ENCODE results near the gene C1D. TPM values are rescaled to one million over a fixed set of nuclear protein-coding genes. Genes with fewer than 3 reads are reported as not detected.

The C1D gene
- total RNA-seq, 1 donor from 2014 or later: not detected

DNA sequence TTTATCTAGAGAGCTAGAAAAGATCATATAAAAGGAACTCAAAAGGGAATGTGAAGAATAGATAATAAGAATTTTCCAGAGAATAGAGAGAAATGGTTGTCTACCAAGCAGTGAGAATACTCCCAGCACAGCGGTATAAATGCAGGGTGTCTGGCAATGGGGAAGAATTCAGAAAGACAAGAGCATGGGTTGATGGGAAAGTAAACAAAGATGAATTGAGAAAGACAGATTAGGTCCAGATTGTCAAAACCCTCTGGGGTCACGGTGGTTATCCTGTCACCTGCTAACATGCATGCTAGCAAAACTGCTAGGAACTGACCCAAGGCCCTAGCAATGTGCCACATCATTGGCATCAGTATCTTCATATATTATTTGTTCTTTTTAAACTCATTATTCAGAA lies 30.8 kb upstream of the C1D start:
- no peak for DNase-seq (ENCODE audit: low spot score in 2 of 2)
- H3K9me3 ChIP-seq: no peaks in the 10 kb centered on the region
- no peak overlapping the region for H3K27ac ChIP-seq
- no peaks in the 10 kb centered on the region for H3K4me1 ChIP-seq
- TF ChIP-seq, protein P1, sequence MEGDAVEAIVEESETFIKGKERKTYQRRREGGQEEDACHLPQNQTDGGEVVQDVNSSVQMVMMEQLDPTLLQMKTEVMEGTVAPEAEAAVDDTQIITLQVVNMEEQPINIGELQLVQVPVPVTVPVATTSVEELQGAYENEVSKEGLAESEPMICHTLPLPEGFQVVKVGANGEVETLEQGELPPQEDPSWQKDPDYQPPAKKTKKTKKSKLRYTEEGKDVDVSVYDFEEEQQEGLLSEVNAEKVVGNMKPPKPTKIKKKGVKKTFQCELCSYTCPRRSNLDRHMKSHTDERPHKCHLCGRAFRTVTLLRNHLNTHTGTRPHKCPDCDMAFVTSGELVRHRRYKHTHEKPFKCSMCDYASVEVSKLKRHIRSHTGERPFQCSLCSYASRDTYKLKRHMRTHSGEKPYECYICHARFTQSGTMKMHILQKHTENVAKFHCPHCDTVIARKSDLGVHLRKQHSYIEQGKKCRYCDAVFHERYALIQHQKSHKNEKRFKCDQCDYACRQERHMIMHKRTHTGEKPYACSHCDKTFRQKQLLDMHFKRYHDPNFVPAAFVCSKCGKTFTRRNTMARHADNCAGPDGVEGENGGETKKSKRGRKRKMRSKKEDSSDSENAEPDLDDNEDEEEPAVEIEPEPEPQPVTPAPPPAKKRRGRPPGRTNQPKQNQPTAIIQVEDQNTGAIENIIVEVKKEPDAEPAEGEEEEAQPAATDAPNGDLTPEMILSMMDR (IDR thresholded peaks at IDR 0.05): no peak
- H3K36me3 ChIP-seq: no peaks in the 10 kb centered on the region
- no peaks in the 10 kb centered on the region for H3K27me3 ChIP-seq
- intact Hi-C loops (cut with DNase I): no loop called here
- H3K4me3 ChIP-seq: no peak overlapping the region

DNA sequence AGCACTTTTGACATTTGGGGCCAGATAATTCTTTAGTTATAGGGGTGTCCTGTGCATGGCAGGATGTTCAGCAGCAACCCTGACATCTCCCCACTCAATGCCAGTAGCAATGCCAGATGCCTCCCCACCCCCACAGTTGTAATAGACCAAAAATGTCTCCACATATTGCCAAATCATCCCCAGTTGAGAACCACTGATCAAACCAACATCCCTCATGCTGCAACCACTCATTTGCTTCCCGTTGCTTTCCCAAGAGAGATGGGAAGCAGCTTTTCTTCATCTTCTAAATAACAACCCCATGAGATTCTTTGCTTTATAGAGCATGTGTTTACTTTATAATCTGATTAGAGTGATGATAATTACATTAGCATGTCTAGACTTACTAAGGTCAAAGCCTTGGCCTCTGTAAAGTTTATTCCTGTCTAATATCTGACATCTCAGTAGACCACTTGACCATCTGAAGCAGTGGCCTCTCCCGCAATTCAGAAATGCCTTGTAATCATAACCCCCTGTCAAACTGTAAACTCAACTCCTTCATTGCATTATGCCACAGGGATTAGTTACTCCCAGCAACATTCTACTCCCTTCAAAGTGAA lies 28.7 kb upstream of the C1D start:
- Histone ChIP-seq H3K4me1 (no peaks in the 10 kb centered on the region), H3K27ac (no peak overlapping the region), H3K4me3 (no peak overlapping the region), H3K9me3 (no peaks in the 10 kb centered on the region), H3K36me3 (no peaks in the 10 kb centered on the region), H3K27me3 (no peaks in the 10 kb centered on the region)
- TF ChIP-seq, protein P1 (IDR thresholded peaks at IDR 0.05): no peak
- intact Hi-C loops (cut with DNase I): no loop called here
- DNase-seq (ENCODE audit: low spot score in 2 of 2): no peak

DNA sequence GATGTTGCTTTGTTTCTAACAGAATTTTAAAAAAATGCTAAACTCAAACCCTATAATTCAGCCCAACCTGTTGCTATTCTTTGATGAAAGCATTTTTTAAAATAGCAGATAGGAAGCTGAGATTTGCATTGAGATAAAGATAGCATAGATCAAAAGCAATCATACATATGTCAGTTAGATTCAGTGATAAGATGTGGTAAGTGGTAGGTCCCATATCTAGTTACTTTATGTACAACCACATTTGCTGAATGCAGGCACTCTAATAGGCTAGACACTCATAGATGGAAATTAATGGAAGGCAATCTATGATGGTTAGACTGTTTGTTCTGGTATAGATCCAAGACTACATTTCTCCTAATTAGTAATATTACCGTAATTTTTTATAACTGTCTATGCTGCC lies 27.2 kb upstream of the C1D start:
- intact Hi-C loops (cut with DNase I): no loop called here
- Histone ChIP-seq H3K36me3 (no peaks in the 10 kb centered on the region), H3K9me3 (no peaks in the 10 kb centered on the region), H3K27me3 (no peaks in the 10 kb centered on the region), H3K4me1 (no peaks in the 10 kb centered on the region), H3K27ac (no peak overlapping the region), H3K4me3 (no peak overlapping the region)
- DNase-seq (ENCODE audit: low spot score in 2 of 2): no peak
- TF ChIP-seq, protein P1 (IDR thresholded peaks at IDR 0.05): no peak

DNA sequence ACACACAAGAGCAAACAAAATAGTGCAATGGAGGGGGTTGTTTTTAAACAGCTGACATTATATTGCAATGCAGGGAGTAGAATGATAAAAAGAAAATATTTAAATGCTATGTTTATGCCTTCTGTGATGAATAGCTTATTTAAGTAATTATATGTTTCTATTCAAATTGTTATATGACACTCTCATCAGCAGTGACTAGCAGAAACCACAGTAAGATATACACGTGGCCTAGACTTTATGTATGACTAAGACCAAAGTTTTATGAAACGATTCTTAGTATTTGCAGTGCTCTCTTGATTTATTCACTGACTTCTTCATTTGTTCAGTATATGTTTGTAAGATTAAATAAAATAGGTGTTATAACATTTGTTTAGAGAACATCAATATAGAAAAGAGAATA lies 26.1 kb upstream of the C1D start:
- Histone ChIP-seq H3K4me3 (no peak overlapping the region), H3K4me1 (no peaks in the 10 kb centered on the region), H3K27me3 (no peaks in the 10 kb centered on the region), H3K9me3 (no peaks in the 10 kb centered on the region), H3K36me3 (no peaks in the 10 kb centered on the region), H3K27ac (no peak overlapping the region)
- TF ChIP-seq, protein P1 (IDR thresholded peaks at IDR 0.05): no peak
- intact Hi-C loops (cut with DNase I): no loop called here
- DNase-seq (ENCODE audit: low spot score in 2 of 2): no peak

DNA sequence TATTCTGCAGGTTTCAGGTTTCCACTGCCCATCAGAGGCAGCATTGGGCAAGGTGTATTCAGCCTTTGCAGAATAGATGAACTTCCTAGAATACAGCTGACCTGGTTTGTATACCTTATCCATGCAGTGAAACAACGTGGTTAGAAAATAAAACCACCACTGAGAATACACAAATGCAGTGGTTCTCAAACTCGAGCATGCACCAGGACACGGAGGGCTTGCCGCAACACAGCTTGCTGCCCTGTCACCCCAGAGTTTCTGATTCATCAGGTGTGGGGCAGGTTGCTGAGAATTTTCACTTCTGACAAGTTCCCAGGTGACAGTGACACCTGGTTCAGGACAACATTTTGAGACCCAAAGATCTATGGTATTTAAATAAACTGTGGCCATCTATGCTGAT lies 23.4 kb upstream of the C1D start:
- DNase-seq (ENCODE audit: low spot score in 2 of 2): no peak
- H3K9me3 ChIP-seq: no peaks in the 10 kb centered on the region
- no peak overlapping the region for H3K27ac ChIP-seq
- TF ChIP-seq, protein P1 (IDR thresholded peaks at IDR 0.05): no peak
- intact Hi-C loops (cut with DNase I): no loop called here
- H3K27me3 ChIP-seq: no peaks in the 10 kb centered on the region
- H3K36me3 ChIP-seq: no peaks in the 10 kb centered on the region
- no peaks in the 10 kb centered on the region for H3K4me1 ChIP-seq
- H3K4me3 ChIP-seq: no peak overlapping the region

DNA sequence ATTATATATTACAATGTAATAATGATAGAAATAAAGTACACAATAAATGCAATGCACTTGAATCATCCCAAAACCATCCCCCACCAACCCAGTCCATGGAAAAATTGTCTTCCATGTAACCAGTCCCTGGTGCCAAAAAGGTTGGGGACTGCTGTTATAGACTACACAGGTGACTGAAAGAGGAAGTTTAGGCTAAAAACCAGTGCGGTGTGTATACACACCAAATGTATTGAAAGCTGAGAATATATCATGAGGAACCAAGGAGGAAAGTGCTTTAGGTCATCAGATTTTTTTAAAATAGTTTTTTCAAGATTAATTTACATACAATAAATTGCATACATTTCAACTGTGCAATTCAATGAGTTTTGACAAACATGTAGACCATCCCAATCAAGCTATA lies 20.5 kb upstream of the C1D start:
- Histone ChIP-seq H3K36me3 (no peaks in the 10 kb centered on the region), H3K27ac (no peak overlapping the region), H3K4me1 (no peaks in the 10 kb centered on the region), H3K9me3 (no peaks in the 10 kb centered on the region), H3K27me3 (no peaks in the 10 kb centered on the region), H3K4me3 (no peak overlapping the region)
- intact Hi-C loops (cut with DNase I): no loop called here
- no peak for DNase-seq (ENCODE audit: low spot score in 2 of 2)
- TF ChIP-seq, protein P1 (IDR thresholded peaks at IDR 0.05): no peak
